Neural crest cell (in vitro differentiated cells): ENCODE data around the gene SLC37A2. TPM values are rescaled to one million over a fixed set of nuclear protein-coding genes. Genes with fewer than 3 reads are reported as not detected.

Source experiments
- DNase-seq: peaks from one replicate; pipeline ENCODE4 v3.0.0; 2021; ENCODE audit warnings: low read depth, mixed read lengths, low spot score
- H3K27ac Mint-ChIP-seq: one replicate; pipeline ENCODE4 v1.8.0; 2021; ENCODE audit warnings: mild to moderate bottlenecking, mixed read lengths; ENCODE audit not compliant: unreplicated experiment
- H3K27me3 Mint-ChIP-seq: 2 replicates; pipeline ENCODE4 v1.8.0; 2021; ENCODE audit warnings: low read depth, mild to moderate bottlenecking, mixed read lengths
- H3K36me3 Mint-ChIP-seq: 2 replicates; pipeline ENCODE4 v1.8.0; 2021; ENCODE audit warnings: low read depth, mild to moderate bottlenecking, mixed read lengths
- H3K4me1 Mint-ChIP-seq: 2 replicates; pipeline ENCODE4 v1.8.0; 2021; ENCODE audit warnings: mixed read lengths
- H3K4me3 Mint-ChIP-seq: one replicate; pipeline ENCODE4 v1.8.0; 2021; ENCODE audit warnings: mild to moderate bottlenecking, mixed read lengths
- H3K9me3 Mint-ChIP-seq: 2 replicates; pipeline ENCODE4 v1.8.0; 2021; ENCODE audit warnings: mixed read lengths
- total RNA-seq: library from RNA; stranded (reverse); gene quantifications from 2 replicates; pipeline ENCODE4 v1.2.1, GENCODE V29; 2021
- TF ChIP-seq, protein P1 (sequence below): fragments of 200-600 bp; sonication (generic); conservative IDR thresholded peaks from 2 replicates; pipeline ENCODE4 v1.5.0; 2021; ENCODE audit warnings: antibody characterized with exemption, mild to moderate bottlenecking

The SLC37A2 gene
- total RNA-seq, 1 donor from 2014 or later: 1.2 TPM

DNA sequence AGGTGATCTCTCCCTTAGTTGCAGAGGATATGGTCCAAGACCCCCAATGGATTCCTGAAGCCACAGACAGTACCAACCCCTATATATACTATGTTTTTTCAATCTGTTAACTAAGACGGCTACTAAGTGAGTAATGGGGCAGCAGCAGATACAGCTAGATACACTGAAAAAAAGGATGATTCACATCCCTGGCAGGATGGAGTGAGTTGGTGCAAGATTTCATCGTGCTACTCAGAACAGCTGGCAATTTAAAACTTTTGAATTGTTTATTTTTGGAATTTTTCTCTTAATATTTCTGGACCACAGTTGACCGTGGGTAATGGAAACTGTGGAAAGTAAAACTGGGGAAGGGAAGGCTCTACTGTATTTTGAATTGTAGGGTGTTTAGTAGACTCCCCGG is 65.3 kb downstream of the SLC37A2 start:
- TF ChIP-seq, protein P1, sequence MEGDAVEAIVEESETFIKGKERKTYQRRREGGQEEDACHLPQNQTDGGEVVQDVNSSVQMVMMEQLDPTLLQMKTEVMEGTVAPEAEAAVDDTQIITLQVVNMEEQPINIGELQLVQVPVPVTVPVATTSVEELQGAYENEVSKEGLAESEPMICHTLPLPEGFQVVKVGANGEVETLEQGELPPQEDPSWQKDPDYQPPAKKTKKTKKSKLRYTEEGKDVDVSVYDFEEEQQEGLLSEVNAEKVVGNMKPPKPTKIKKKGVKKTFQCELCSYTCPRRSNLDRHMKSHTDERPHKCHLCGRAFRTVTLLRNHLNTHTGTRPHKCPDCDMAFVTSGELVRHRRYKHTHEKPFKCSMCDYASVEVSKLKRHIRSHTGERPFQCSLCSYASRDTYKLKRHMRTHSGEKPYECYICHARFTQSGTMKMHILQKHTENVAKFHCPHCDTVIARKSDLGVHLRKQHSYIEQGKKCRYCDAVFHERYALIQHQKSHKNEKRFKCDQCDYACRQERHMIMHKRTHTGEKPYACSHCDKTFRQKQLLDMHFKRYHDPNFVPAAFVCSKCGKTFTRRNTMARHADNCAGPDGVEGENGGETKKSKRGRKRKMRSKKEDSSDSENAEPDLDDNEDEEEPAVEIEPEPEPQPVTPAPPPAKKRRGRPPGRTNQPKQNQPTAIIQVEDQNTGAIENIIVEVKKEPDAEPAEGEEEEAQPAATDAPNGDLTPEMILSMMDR: no peak
- Mint-ChIP-seq H3K4me1 (peaks cover 16% of the 10 kb centered on the region), H3K9me3 (peaks cover 3% of the 10 kb centered on the region), H3K27me3 (no peaks in the 10 kb centered on the region), H3K27ac (no peak overlapping the region), H3K36me3 (peaks cover 5% of the 10 kb centered on the region), H3K4me3 (no peak overlapping the region)
- no peak for DNase-seq

DNA sequence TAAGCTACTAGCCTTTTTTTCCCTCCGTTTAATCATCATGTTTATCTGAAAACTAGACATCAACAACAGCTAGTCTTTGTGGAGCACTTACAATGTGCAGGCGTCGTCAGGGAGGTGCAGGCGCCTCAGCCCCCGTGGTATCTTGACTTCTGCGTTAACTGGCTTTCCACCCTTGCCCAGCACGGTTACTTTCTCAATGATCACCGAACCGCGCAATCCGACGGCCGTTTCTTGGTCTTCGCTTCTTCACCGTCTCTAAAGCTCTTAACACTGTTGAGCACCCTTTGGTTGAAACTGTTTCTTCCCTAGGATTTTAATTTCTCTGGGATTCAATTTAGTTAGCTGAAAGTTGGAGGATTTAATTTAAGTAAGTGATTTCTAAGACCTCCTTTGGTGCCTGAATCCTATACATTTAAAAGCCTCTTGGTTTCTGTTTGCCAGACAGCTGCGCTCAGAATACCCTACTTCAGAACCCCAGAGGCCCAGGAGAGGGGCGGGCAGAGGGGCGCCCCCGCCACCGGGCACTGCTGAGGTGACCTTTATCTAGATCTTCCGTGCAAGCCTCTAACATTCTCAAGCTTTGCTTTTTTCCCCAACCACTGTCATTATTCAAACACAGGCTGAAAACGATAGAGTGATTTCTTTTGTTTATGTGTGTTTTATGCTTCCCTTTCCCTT is 66.3 kb downstream of the SLC37A2 start:
- TF ChIP-seq, protein P1: no peak
- Mint-ChIP-seq H3K9me3 (no peaks in the 10 kb centered on the region), H3K36me3 (no peaks in the 10 kb centered on the region), H3K4me3 (no peak overlapping the region), H3K27ac (no peak overlapping the region), H3K4me1 (peaks cover 6% of the 10 kb centered on the region), H3K27me3 (no peaks in the 10 kb centered on the region)
- no peak for DNase-seq

DNA sequence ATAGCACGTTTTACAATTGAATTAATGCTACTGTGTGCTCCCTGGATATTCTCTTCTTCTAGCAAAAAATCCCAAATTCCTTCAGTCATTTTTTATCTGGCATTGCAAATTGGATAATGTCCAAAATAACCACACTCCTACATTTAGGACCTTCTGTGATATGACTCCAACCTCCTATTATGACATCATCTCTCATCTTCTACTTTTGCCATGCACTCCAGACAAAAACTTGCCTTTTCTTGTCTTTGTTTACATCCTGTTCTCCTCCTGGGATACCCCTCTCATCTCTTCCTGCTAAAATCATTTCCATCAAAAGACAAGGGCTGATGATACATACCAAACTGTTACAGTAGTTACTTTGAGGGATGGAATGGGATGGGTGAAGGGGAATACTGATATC is 69.0 kb downstream of the SLC37A2 start:
- Mint-ChIP-seq H3K9me3 (no peaks in the 10 kb centered on the region), H3K36me3 (no peaks in the 10 kb centered on the region), H3K27me3 (no peaks in the 10 kb centered on the region), H3K4me1 (peaks cover 6% of the 10 kb centered on the region), H3K4me3 (no peak overlapping the region), H3K27ac (no peak overlapping the region)
- TF ChIP-seq, protein P1: no peak
- DNase-seq: no peak

DNA sequence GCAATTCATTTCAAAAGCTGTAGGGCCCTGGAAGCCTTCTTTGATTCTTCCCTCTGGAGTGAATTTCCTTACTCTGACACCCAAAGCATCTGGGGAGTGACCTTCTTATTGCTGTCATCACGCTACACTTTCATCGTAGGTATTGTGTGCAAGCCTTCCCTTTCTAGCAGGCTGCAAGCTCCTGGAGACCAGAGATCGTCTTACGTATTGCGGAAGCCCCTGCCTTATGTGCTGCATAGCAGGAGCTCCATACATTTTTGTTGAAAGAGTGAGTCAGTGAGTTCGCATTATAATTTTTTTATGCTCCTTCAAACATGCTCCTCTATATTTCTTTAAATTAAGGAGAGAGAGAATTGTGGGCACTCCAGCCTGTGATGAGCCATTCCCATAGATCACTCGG is 69.5 kb downstream of the SLC37A2 start:
- Mint-ChIP-seq H3K27me3 (no peaks in the 10 kb centered on the region), H3K4me3 (no peak overlapping the region), H3K4me1 (peaks cover 9% of the 10 kb centered on the region), H3K9me3 (no peaks in the 10 kb centered on the region), H3K36me3 (no peaks in the 10 kb centered on the region), H3K27ac (no peak overlapping the region)
- DNase-seq: no peak
- TF ChIP-seq, protein P1: no peak

DNA sequence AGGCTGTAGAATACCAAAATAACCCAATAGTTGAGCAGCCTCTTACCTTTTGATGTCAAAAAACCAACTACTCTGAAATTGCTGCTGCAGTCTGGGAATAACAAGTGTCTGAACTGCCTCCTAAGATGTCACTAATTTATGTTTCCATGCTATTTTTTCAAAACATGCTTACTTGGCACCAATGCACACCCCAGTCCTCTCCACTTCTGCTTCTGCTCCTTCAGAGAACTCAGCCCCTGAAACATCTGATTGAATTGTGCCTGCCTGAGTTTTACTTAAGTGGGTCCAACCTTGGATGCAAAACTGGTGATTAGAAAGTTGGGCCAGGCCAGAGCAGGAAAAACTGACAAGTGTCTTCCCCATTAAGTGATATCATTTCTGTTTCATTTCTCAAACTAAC is 72.9 kb downstream of the SLC37A2 start:
- no peak overlapping the region for H3K27ac Mint-ChIP-seq
- no peaks in the 10 kb centered on the region for H3K9me3 Mint-ChIP-seq
- no peaks in the 10 kb centered on the region for H3K36me3 Mint-ChIP-seq
- TF ChIP-seq, protein P1: no peak
- H3K4me3 Mint-ChIP-seq: no peak overlapping the region
- H3K27me3 Mint-ChIP-seq: peaks cover 2% of the 10 kb centered on the region
- DNase-seq: no peak
- peaks cover 34% of the 10 kb centered on the region for H3K4me1 Mint-ChIP-seq
